ENCODE results near the gene IFRD1.

The IFRD1 gene

GRCh38 chr7:112462236-112462635 lies 12.0 kb downstream of the IFRD1 start:
- Histone ChIP-seq H3K27me3 (replicated peaks in 2 of 5; ENCODE audit: control insufficient read depth in 4 of 5, insufficient read depth in 5 of 5, low read length in 4 of 5) (no peaks in the 10 kb centered on the region), H3K27ac (ENCODE audit: insufficient read depth in 1 of 2, low read depth in 1 of 2, low read length in 2 of 2, poor library complexity in 1 of 2, severe bottlenecking in 2 of 2) (no peak overlapping the region), H3K4me3 (ENCODE audit: control insufficient read depth in 1 of 7, extremely low read depth in 1 of 7, insufficient read depth in 4 of 7, low read depth in 2 of 7, low read length in 6 of 7) (no peak overlapping the region), H3K36me3 (ENCODE audit: control insufficient read depth in 4 of 4, insufficient read depth in 4 of 4, low read length in 3 of 4) (peaks cover 11 to 72% (median 43%) of the 10 kb centered on the region in 4 experiments), H3K4me1 (ENCODE audit: control extremely low read depth in 1 of 4, control insufficient read depth in 4 of 4, insufficient read depth in 4 of 4, low read length in 3 of 4) (peaks cover 0 to 9% (median 0%) of the 10 kb centered on the region in 4 experiments), H3K9me3 (ENCODE audit: control extremely low read depth in 1 of 5, control insufficient read depth in 4 of 5, insufficient read depth in 2 of 5, low read depth in 1 of 5, low read length in 4 of 5) (no peaks in the 10 kb centered on the region)
- ChIA-PET CTCF (interaction anchor here (0.7 to 6.6 kb wide), 2 partner anchors 12 to 699 kb away, joined by 4 to 32 read pairs; partner anchors contain the start of gene IFRD1), POLR2A (interaction anchor here (0.8 to 1.3 kb wide), 2 partner anchors 11 to 43 kb away, joined by 3 to 10 read pairs; partner anchors contain the start of gene IFRD1)
- DNase-seq = peak; percentile 85 to 88 (median 85)

DNA sequence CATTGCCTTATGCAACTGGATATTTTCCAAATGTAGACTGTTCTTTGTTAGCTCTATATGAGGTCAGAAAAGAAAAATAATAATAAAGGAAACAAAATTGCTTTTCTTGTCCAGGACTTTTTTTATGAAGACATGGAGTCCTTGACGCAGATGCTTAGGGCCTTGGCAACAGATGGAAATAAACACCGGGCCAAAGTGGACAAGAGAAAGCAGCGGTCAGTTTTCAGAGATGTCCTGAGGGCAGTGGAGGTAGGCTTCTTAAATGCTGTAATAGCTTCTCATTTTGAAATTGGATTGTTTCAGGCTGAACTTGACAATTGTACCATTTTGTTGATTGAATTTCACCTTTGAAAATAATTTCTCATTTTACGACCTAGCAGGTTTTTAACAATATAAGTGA lies 17.6 kb downstream of the IFRD1 start:
- H3K27ac ChIP-seq (ENCODE audit: insufficient read depth in 1 of 2, low read depth in 1 of 2, low read length in 2 of 2, poor library complexity in 1 of 2, severe bottlenecking in 2 of 2) = no peak overlapping the region
- H3K4me3 ChIP-seq (ENCODE audit: control insufficient read depth in 1 of 7, extremely low read depth in 1 of 7, insufficient read depth in 4 of 7, low read depth in 2 of 7, low read length in 6 of 7) = no peak overlapping the region
- CTCF ChIA-PET = interaction anchor here (1.2 to 2.2 kb wide), 4 partner anchors 16 to 726 kb away, joined by 3 to 9 read pairs (median 7); no protein-coding TSS in a partner anchor
- no peaks in the 10 kb centered on the region for H3K27me3 ChIP-seq (replicated peaks in 2 of 5; ENCODE audit: control insufficient read depth in 4 of 5, insufficient read depth in 5 of 5, low read length in 4 of 5)
- H3K4me1 ChIP-seq (ENCODE audit: control extremely low read depth in 1 of 4, control insufficient read depth in 4 of 4, insufficient read depth in 4 of 4, low read length in 3 of 4) = no peaks in the 10 kb centered on the region
- WGBS (ENCODE audit: insufficient coverage) = 100% methylated on average over 2 of the region's 4 CpGs
- H3K9me3 ChIP-seq (ENCODE audit: control extremely low read depth in 1 of 5, control insufficient read depth in 4 of 5, insufficient read depth in 2 of 5, low read depth in 1 of 5, low read length in 4 of 5) = no peaks in the 10 kb centered on the region
- POLR2A ChIA-PET = no interaction called here
- no peak for DNase-seq
- peaks cover 24 to 77% (median 52%) of the 10 kb centered on the region in 4 experiments for H3K36me3 ChIP-seq (ENCODE audit: control insufficient read depth in 4 of 4, insufficient read depth in 4 of 4, low read length in 3 of 4)

DNA sequence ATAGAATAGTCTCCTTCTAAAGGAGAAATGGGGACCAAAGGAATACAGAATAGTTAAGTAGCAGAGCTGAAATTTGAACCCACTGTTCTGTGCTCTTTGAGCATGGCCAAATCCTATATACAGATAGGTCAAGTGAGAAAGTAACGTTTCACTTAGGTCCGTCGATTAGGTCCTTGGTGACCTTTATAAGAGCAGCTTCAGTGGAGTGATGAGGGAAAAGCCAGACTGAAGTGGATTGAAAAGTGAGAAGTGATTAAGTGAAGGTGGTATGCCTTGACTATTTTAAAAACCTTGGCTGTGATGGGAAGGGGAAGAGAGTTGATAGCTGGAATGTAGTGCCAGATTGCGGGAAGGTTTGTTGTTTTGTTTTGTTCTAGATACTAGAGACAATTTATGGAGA lies 19.9 kb downstream of the IFRD1 start:
- no peaks in the 10 kb centered on the region for H3K4me1 ChIP-seq (ENCODE audit: control extremely low read depth in 1 of 4, control insufficient read depth in 4 of 4, insufficient read depth in 4 of 4, low read length in 3 of 4)
- DNase-seq = no peak
- CTCF ChIA-PET = no interaction called here
- H3K27ac ChIP-seq (ENCODE audit: insufficient read depth in 1 of 2, low read depth in 1 of 2, low read length in 2 of 2, poor library complexity in 1 of 2, severe bottlenecking in 2 of 2) = no peak overlapping the region
- no peaks in the 10 kb centered on the region for H3K27me3 ChIP-seq (replicated peaks in 2 of 5; ENCODE audit: control insufficient read depth in 4 of 5, insufficient read depth in 5 of 5, low read length in 4 of 5)
- POLR2A ChIA-PET = no interaction called here
- WGBS (ENCODE audit: insufficient coverage) = 72% methylated on average over 4 of the region's 4 CpGs
- H3K4me3 ChIP-seq (ENCODE audit: control insufficient read depth in 1 of 7, extremely low read depth in 1 of 7, insufficient read depth in 4 of 7, low read depth in 2 of 7, low read length in 6 of 7) = no peak overlapping the region
- peaks cover 23 to 74% (median 56%) of the 10 kb centered on the region in 4 experiments for H3K36me3 ChIP-seq (ENCODE audit: control insufficient read depth in 4 of 4, insufficient read depth in 4 of 4, low read length in 3 of 4)
- no peaks in the 10 kb centered on the region for H3K9me3 ChIP-seq (ENCODE audit: control extremely low read depth in 1 of 5, control insufficient read depth in 4 of 5, insufficient read depth in 2 of 5, low read depth in 1 of 5, low read length in 4 of 5)

GRCh38 chr7:112476390-112477052 lies 26.3 kb downstream of the IFRD1 start:
- Histone ChIP-seq H3K4me3 (ENCODE audit: control insufficient read depth in 1 of 7, extremely low read depth in 1 of 7, insufficient read depth in 4 of 7, low read depth in 2 of 7, low read length in 6 of 7) (no peak overlapping the region), H3K27me3 (replicated peaks in 2 of 5; ENCODE audit: control insufficient read depth in 4 of 5, insufficient read depth in 5 of 5, low read length in 4 of 5) (no peaks in the 10 kb centered on the region), H3K4me1 (ENCODE audit: control extremely low read depth in 1 of 4, control insufficient read depth in 4 of 4, insufficient read depth in 4 of 4, low read length in 3 of 4) (no peaks in the 10 kb centered on the region), H3K27ac (ENCODE audit: insufficient read depth in 1 of 2, low read depth in 1 of 2, low read length in 2 of 2, poor library complexity in 1 of 2, severe bottlenecking in 2 of 2) (no peak overlapping the region), H3K9me3 (ENCODE audit: control extremely low read depth in 1 of 5, control insufficient read depth in 4 of 5, insufficient read depth in 2 of 5, low read depth in 1 of 5, low read length in 4 of 5) (no peaks in the 10 kb centered on the region), H3K36me3 (ENCODE audit: control insufficient read depth in 4 of 4, insufficient read depth in 4 of 4, low read length in 3 of 4) (peaks cover 20 to 48% (median 40%) of the 10 kb centered on the region in 4 experiments)
- POLR2A ChIA-PET = interaction anchor here (1.1 kb wide), 1 partner anchor 18 kb away, joined by 4 read pairs; no protein-coding TSS in a partner anchor
- CTCF ChIA-PET = interaction anchor here (0.8 to 1.1 kb wide), 2 partner anchors 20 to 372 kb away, joined by 3 read pairs; no protein-coding TSS in a partner anchor
- no peak for DNase-seq
- 100% methylated on average over 2 of the region's 8 CpGs for WGBS (ENCODE audit: insufficient coverage)

DNA sequence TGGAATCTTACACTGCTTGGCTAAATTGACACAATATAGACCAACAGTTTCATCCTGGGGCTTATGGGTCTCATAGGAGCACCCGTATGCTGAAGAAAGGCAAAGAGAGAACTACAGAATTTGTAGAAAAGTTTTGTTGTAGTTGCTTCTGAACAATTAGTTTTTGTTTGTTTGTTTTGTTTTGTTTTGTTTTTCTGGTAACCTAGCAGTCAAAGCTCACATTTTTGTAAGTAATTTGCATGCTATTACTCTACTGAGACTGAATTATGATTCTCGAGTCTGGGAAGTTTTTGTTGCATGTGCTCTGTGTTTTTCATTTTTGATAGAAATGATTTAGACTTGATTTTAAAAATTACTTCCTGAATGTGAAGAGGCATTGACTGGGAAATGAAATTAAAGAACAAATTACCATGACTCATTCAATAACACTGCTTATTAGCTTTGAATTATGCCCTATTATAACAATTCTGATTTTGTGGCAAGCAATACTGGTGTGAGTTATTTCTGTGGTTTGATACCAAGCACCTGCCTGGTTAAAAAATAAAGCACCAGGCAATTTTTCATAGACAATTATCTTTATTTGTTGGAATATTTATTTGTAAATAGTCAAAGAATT lies 31.0 kb downstream of the IFRD1 start:
- peaks cover 0 to 4% (median 0%) of the 10 kb centered on the region in 4 experiments for H3K4me1 ChIP-seq (ENCODE audit: control extremely low read depth in 1 of 4, control insufficient read depth in 4 of 4, insufficient read depth in 4 of 4, low read length in 3 of 4)
- no peaks in the 10 kb centered on the region for H3K9me3 ChIP-seq (ENCODE audit: control extremely low read depth in 1 of 5, control insufficient read depth in 4 of 5, insufficient read depth in 2 of 5, low read depth in 1 of 5, low read length in 4 of 5)
- DNase-seq = no peak
- 100% methylated on average over 1 of the region's 2 CpGs for WGBS (ENCODE audit: insufficient coverage)
- ChIA-PET POLR2A (interaction anchor here (0.8 kb wide), 1 partner anchor 9 kb away, joined by 3 read pairs; no protein-coding TSS in a partner anchor), CTCF (interaction anchor here (1.0 to 2.1 kb wide), 3 partner anchors 8 to 31 kb away, joined by 3 to 15 read pairs (median 4); partner anchors contain the start of gene IFRD1)
- H3K27ac ChIP-seq (ENCODE audit: insufficient read depth in 1 of 2, low read depth in 1 of 2, low read length in 2 of 2, poor library complexity in 1 of 2, severe bottlenecking in 2 of 2) = no peak overlapping the region
- no peaks in the 10 kb centered on the region for H3K27me3 ChIP-seq (replicated peaks in 2 of 5; ENCODE audit: control insufficient read depth in 4 of 5, insufficient read depth in 5 of 5, low read length in 4 of 5)
- H3K4me3 ChIP-seq (ENCODE audit: control insufficient read depth in 1 of 7, extremely low read depth in 1 of 7, insufficient read depth in 4 of 7, low read depth in 2 of 7, low read length in 6 of 7) = no peak overlapping the region
- peaks cover 5 to 11% (median 8%) of the 10 kb centered on the region in 4 experiments for H3K36me3 ChIP-seq (ENCODE audit: control insufficient read depth in 4 of 4, insufficient read depth in 4 of 4, low read length in 3 of 4)

- Histone ChIP-seq H3K4me1 (ENCODE audit: control extremely low read depth in 1 of 4, control insufficient read depth in 4 of 4, insufficient read depth in 4 of 4, low read length in 3 of 4) (peaks cover 0 to 4% (median 0%) of the 10 kb centered on the region in 4 experiments), H3K9me3 (ENCODE audit: control extremely low read depth in 1 of 5, control insufficient read depth in 4 of 5, insufficient read depth in 2 of 5, low read depth in 1 of 5, low read length in 4 of 5) (no peaks in the 10 kb centered on the region), H3K36me3 (ENCODE audit: control insufficient read depth in 4 of 4, insufficient read depth in 4 of 4, low read length in 3 of 4) (peaks cover under 1 to 5% (median 3%) of the 10 kb centered on the region in 4 experiments), H3K27me3 (replicated peaks in 2 of 5; ENCODE audit: control insufficient read depth in 4 of 5, insufficient read depth in 5 of 5, low read length in 4 of 5) (no peaks in the 10 kb centered on the region), H3K27ac (ENCODE audit: insufficient read depth in 1 of 2, low read depth in 1 of 2, low read length in 2 of 2, poor library complexity in 1 of 2, severe bottlenecking in 2 of 2) (no peak overlapping the region), H3K4me3 (ENCODE audit: control insufficient read depth in 1 of 7, extremely low read depth in 1 of 7, insufficient read depth in 4 of 7, low read depth in 2 of 7, low read length in 6 of 7) (no peak overlapping the region)
- 100% methylated on average over 1 of the region's 3 CpGs for whole genome bisulfite sequencing (ENCODE audit: insufficient coverage)
- CTCF ChIA-PET = interaction anchor here (2.1 kb wide), 1 partner anchor 14 kb away, joined by 15 read pairs; no protein-coding TSS in a partner anchor
- POLR2A ChIA-PET = interaction anchor here (0.8 kb wide), 1 partner anchor 10 kb away, joined by 3 read pairs; no protein-coding TSS in a partner anchor
- DNase-seq = peak in 1 of 3 donors; percentile 22
Observed at GRCh38 chr7:112481833-112482670, 31.8 kb downstream of the IFRD1 start.
